ENCODE measurements around the gene CASP4.
"Not testable (repeated sequence)": the region's sequence is repeated elsewhere in the genome, so short reads cannot be mapped to it uniquely, and the experiment has no call there.

The CASP4 gene

GRCh38 chr11:104946907-104947306 lies 21.5 kb downstream of the CASP4 start:
- no peak for DNase-seq

- no peak for DNase-seq
These were observed 24.3 kb downstream of the CASP4 start for GRCh38 chr11:104944076-104944475.

- no peak for DNase-seq
These were observed 24.8 kb downstream of the CASP4 start for GRCh38 chr11:104943561-104943960.

- no peak for DNase-seq
These were observed 33.8 kb downstream of the CASP4 start for GRCh38 chr11:104934594-104934993.

GRCh38 chr11:104934073-104934472 lies 34.3 kb downstream of the CASP4 start:
- not testable (repeated sequence) for DNase-seq

- no peak for DNase-seq
These were observed 39.6 kb downstream of the CASP4 start for GRCh38 chr11:104928811-104929210.

- DNase-seq = no peak
These were observed 41.4 kb downstream of the CASP4 start for GRCh38 chr11:104926771-104927611.

GRCh38 chr11:104925850-104926249 lies 42.5 kb downstream of the CASP4 start:
- DNase-seq = no peak

GRCh38 chr11:104918113-104918824 lies 50.1 kb downstream of the CASP4 start:
- DNase-seq = no peak

- DNase-seq = no peak
These were observed 50.9 kb downstream of the CASP4 start for GRCh38 chr11:104917271-104918112.

GRCh38 chr11:104916442-104916841 lies 51.9 kb downstream of the CASP4 start:
- DNase-seq = no peak

GRCh38 chr11:104912102-104912501 lies 56.3 kb downstream of the CASP4 start:
- DNase-seq = no peak

- no peak for DNase-seq
These were observed 60.2 kb downstream of the CASP4 start for GRCh38 chr11:104908186-104908531.

- DNase-seq = no peak
These were observed 60.7 kb downstream of the CASP4 start for GRCh38 chr11:104907521-104908185.

- no peak for DNase-seq
These were observed 63.1 kb downstream of the CASP4 start for GRCh38 chr11:104905271-104905670.

GRCh38 chr11:104899226-104899625 lies 69.1 kb downstream of the CASP4 start:
- no peak for DNase-seq

GRCh38 chr11:104898685-104899013 lies 69.7 kb downstream of the CASP4 start:
- no peak for DNase-seq

GRCh38 chr11:104897891-104898684 lies 70.3 kb downstream of the CASP4 start, which contains the start of gene CASP12:
TSS of gene CASP12 (minus strand) at chr11:104898460.
- DNase-seq = no peak

- no peak for DNase-seq
These were observed 72.7 kb downstream of the CASP4 start for GRCh38 chr11:104895634-104896033.

- no peak for DNase-seq
These were observed 74.5 kb downstream of the CASP4 start for GRCh38 chr11:104893876-104894275.
